SU-DHL-6 (cell line): ENCODE data around the gene CACNA2D4.

Experiments used
- H2AFZ ChIP-seq: fragments of 200-600 bp; sonication (generic); 2 replicates; pipeline ENCODE4 v1.6.1; 2014; ENCODE audit warnings: low read depth, mild to moderate bottlenecking, moderate library complexity, mixed read lengths, antibody characterized with exemption, low read length; ENCODE audit not compliant: severe bottlenecking
- H3F3A ChIP-seq: fragments of 200-600 bp; shearing (Covaris generic); 2 replicates; pipeline ENCODE4 v1.6.0; 2016; ENCODE audit warnings: antibody characterized with exemption, mild to moderate bottlenecking; ENCODE audit not compliant: insufficient read depth
- H3K27ac ChIP-seq: fragments of 200-600 bp; sonication (generic); 2 replicates; pipeline ENCODE4 v1.5.1; 2016; ENCODE audit warnings: low read depth, mild to moderate bottlenecking, low read length, moderate library complexity, mixed read lengths
- H3K27me3 ChIP-seq: fragments of 200-600 bp; sonication (generic), shearing (Covaris generic); 2 replicates; pipeline ENCODE4 v1.6.0; 2014; ENCODE audit warnings: mild to moderate bottlenecking, low read length
- H3K36me3 ChIP-seq: fragments of 200-600 bp; sonication (generic); 2 replicates; pipeline ENCODE4 v1.6.1; 2014; ENCODE audit warnings: mild to moderate bottlenecking, low read length, mixed read lengths
- H3K4me2 ChIP-seq: fragments of 300-600, 200-600 bp; shearing (Covaris generic), sonication (generic); 2 replicates; pipeline ENCODE4 v1.6.0; 2014; ENCODE audit warnings: low read length, low read depth, mild to moderate bottlenecking; ENCODE audit not compliant: poor library complexity, severe bottlenecking
- H3K4me3 ChIP-seq: fragments of 200-600 bp; sonication (generic); 2 replicates; pipeline ENCODE4 v1.5.1; 2014; ENCODE audit warnings: antibody characterized with exemption, low read length, mild to moderate bottlenecking, mixed read lengths; ENCODE audit not compliant: insufficient read depth, poor library complexity, severe bottlenecking
- H3K79me2 ChIP-seq: fragments of 200-600 bp; sonication (generic); 2 replicates; pipeline ENCODE4 v1.6.1; 2014; ENCODE audit warnings: mild to moderate bottlenecking, low read length, moderate library complexity; ENCODE audit not compliant: insufficient read depth
- H3K9ac ChIP-seq: fragments of 200-600 bp; sonication (generic); 2 replicates; pipeline ENCODE4 v1.7.0; 2014; ENCODE audit warnings: mild to moderate bottlenecking, low read length
- H3K9me2 ChIP-seq: fragments of 200-600 bp; sonication (generic); replicated peaks from 2 replicates; pipeline ENCODE4 v1.6.1; 2014; ENCODE audit warnings: low read length; ENCODE audit not compliant: insufficient read depth
- H3K9me3 ChIP-seq: fragments of 200-600 bp; sonication (generic); 2 replicates; pipeline ENCODE4 v1.6.1; 2014; ENCODE audit warnings: low read length, mixed read lengths; ENCODE audit not compliant: insufficient read depth
- H4K20me1 ChIP-seq: fragments of 200-600 bp; sonication (generic); 2 replicates; pipeline ENCODE4 v1.6.1; 2014; ENCODE audit warnings: low read depth, mild to moderate bottlenecking, antibody characterized with exemption, low read length, moderate library complexity, mixed read lengths
- EZH2phosphoT487 ChIP-seq: fragments of 200-600 bp; sonication (generic), shearing (Covaris generic); conservative IDR thresholded peaks from 2 replicates; pipeline ENCODE4 v1.6.1; 2018; ENCODE audit warnings: mild to moderate bottlenecking, antibody characterized with exemption, low read length, moderate library complexity, mixed read lengths
- TF ChIP-seq, protein P1 (sequence below): fragments of 200-600 bp; sonication (generic); IDR thresholded peaks from one replicate; pipeline ENCODE4 v1.5.1; 2017; ENCODE audit warnings: antibody characterized with exemption, mild to moderate bottlenecking, low read length, moderate library complexity; ENCODE audit not compliant: insufficient read depth, poor library complexity, severe bottlenecking

The CACNA2D4 gene

DNA sequence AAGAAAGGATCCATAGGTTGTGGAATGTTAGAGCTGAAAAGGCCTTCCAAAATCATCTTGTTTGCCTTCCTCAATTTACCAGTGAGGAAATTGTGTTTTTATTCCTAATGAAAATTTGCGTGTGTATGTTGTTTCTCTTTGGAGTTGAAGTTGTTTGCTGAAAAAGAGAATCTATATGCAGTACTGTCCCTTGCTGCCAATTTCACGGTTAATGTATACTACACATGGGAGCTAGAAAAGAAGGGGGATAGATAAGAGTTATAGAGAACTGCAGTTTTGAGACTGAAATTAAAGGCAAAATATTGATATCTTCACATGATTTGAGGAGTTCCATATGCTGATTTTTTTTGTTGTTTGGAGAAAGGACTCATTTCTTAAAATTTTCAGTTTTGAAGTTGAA lies 160.1 kb downstream of the CACNA2D4 start:
- no peak overlapping the region for H3K27ac ChIP-seq
- H3K79me2 ChIP-seq: peaks cover 64% of the 10 kb centered on the region
- H3F3A ChIP-seq: 0 out of 2 replicates have a peak, but pooled peaks cover 3% of the 10 kb centered on the region
- no peaks in the 10 kb centered on the region for H3K9me2 ChIP-seq
- no peak for TF ChIP-seq EZH2phosphoT487
- TF ChIP-seq, protein P1, sequence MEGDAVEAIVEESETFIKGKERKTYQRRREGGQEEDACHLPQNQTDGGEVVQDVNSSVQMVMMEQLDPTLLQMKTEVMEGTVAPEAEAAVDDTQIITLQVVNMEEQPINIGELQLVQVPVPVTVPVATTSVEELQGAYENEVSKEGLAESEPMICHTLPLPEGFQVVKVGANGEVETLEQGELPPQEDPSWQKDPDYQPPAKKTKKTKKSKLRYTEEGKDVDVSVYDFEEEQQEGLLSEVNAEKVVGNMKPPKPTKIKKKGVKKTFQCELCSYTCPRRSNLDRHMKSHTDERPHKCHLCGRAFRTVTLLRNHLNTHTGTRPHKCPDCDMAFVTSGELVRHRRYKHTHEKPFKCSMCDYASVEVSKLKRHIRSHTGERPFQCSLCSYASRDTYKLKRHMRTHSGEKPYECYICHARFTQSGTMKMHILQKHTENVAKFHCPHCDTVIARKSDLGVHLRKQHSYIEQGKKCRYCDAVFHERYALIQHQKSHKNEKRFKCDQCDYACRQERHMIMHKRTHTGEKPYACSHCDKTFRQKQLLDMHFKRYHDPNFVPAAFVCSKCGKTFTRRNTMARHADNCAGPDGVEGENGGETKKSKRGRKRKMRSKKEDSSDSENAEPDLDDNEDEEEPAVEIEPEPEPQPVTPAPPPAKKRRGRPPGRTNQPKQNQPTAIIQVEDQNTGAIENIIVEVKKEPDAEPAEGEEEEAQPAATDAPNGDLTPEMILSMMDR: no peak
- H3K36me3 ChIP-seq: peaks cover 36% of the 10 kb centered on the region
- H3K4me2 ChIP-seq: no peak overlapping the region
- H4K20me1 ChIP-seq: peaks cover 6% of the 10 kb centered on the region; the same call in 1 of the 2 replicates
- H3K9ac ChIP-seq: no peak overlapping the region
- no peak overlapping the region for H3K4me3 ChIP-seq
- no peaks in the 10 kb centered on the region for H3K9me3 ChIP-seq
- no peak overlapping the region for H2AFZ ChIP-seq
- H3K27me3 ChIP-seq: no peaks in the 10 kb centered on the region

DNA sequence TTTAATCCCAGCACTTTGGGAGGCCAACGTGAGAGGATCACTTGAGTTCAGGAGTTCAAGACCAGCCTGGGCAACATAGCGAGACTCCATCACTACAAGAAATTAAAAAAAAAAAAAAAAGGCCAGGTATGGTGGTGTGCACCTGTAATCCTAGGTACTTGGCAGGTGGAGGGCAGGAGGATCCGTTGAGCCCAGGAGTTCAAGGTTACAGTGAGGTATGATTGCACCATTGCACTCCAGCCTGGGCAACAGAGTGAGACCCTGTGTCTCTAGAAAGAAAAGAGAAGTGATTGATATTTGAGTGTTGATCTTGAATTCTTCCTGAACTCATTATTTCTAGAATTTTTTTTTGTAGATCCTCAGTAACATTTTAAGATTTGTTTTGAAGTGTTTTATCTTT lies 168.2 kb downstream of the CACNA2D4 start:
- no peak overlapping the region for H3K27ac ChIP-seq
- no peaks in the 10 kb centered on the region for H3K27me3 ChIP-seq
- no peaks in the 10 kb centered on the region for H3F3A ChIP-seq
- H3K9me3 ChIP-seq: peaks cover 12% of the 10 kb centered on the region; the same call in 1 of the 2 replicates
- H3K9me2 ChIP-seq: no peaks in the 10 kb centered on the region
- H3K4me2 ChIP-seq: no peak overlapping the region
- TF ChIP-seq, protein P1: no peak
- TF ChIP-seq EZH2phosphoT487: no peak
- peaks cover 30% of the 10 kb centered on the region for H3K36me3 ChIP-seq
- peaks cover 89% of the 10 kb centered on the region for H3K79me2 ChIP-seq
- no peak overlapping the region for H3K4me3 ChIP-seq
- no peak overlapping the region for H2AFZ ChIP-seq
- H4K20me1 ChIP-seq: peaks cover 14% of the 10 kb centered on the region; the same call in 1 of the 2 replicates
- H3K9ac ChIP-seq: no peak overlapping the region

DNA sequence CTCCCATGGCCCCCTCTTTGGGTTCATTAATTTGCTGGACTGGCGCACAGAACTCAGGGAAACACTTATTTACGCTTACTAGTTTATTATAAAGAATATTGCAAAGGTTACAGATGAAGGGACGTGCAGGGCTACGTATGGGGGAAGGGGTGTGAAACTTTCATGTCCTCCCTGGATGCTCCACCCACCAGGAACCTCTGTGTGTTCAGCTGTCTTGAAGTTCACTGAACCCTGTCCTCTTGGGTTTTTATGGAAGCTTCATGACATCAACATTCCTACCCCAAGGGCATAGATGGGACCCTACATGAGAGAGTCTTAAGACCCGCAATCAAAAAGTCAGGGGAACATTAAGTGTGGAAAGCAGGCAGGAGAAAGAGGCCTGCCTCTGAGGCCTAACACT lies 169.4 kb downstream of the CACNA2D4 start:
- H3K9me3 ChIP-seq: peaks cover 12% of the 10 kb centered on the region; the same call in 1 of the 2 replicates
- no peaks in the 10 kb centered on the region for H3K27me3 ChIP-seq
- H3K36me3 ChIP-seq: peaks cover 33% of the 10 kb centered on the region
- no peak overlapping the region for H2AFZ ChIP-seq
- no peak overlapping the region for H3K27ac ChIP-seq
- no peak for TF ChIP-seq EZH2phosphoT487
- TF ChIP-seq, protein P1: no peak
- peaks cover 14% of the 10 kb centered on the region; the same call in 1 of the 2 replicates for H4K20me1 ChIP-seq
- no peaks in the 10 kb centered on the region for H3K9me2 ChIP-seq
- no peaks in the 10 kb centered on the region for H3F3A ChIP-seq
- no peak overlapping the region for H3K4me3 ChIP-seq
- peaks cover 96% of the 10 kb centered on the region for H3K79me2 ChIP-seq
- H3K4me2 ChIP-seq: no peak overlapping the region
- no peak overlapping the region for H3K9ac ChIP-seq
